Activated T-cell treated with anti-CD3 and anti-CD28 coated beads, Interleukin-2, amount 50 U/mL, for 4 hours (primary cell): ENCODE data around the gene TSPAN12. TPM values are rescaled to one million over a fixed set of nuclear protein-coding genes. Genes with fewer than 3 reads are reported as not detected.
"Not testable (repeated sequence)": the region's sequence is repeated elsewhere in the genome, so short reads cannot be mapped to it uniquely, and the experiment has no call there.

ENCODE experiments used
- ATAC-seq, 2 donors: fragments of 200-7000 bp; cut with Tn5 transposase; one replicate each; pipeline ENCODE4 v1.10.0; 2021
- DNase-seq: peaks from one replicate; pipeline ENCODE4 v3.0.0-alpha.2; 2020
- H3K27me3 Mint-ChIP-seq: one replicate; pipeline ENCODE4 v1.8.0; 2021; ENCODE audit warnings: low read depth, mixed read lengths
- H3K36me3 Mint-ChIP-seq: one replicate; pipeline ENCODE4 v1.8.0; 2022; ENCODE audit warnings: mixed read lengths; ENCODE audit not compliant: insufficient read depth
- H3K4me1 Mint-ChIP-seq: one replicate; pipeline ENCODE4 v1.8.0; 2021; ENCODE audit warnings: low read depth, mixed read lengths
- H3K4me3 Mint-ChIP-seq: one replicate; pipeline ENCODE4 v1.8.0; 2021; ENCODE audit warnings: mild to moderate bottlenecking, moderate library complexity, mixed read lengths
- H3K9me3 Mint-ChIP-seq: one replicate; pipeline ENCODE4 v1.8.0; 2021; ENCODE audit warnings: mixed read lengths
- total RNA-seq, 3 donors: library from RNA; stranded (reverse); gene quantifications; one replicate each; pipeline ENCODE4 v1.2.1, GENCODE V29; 2021

The TSPAN12 gene
- total RNA-seq, 3 donors from 2014 or later: 0.14 to 0.20 TPM; not detected in 1

- DNase-seq (peak; percentile 35), ATAC-seq (no peak)
- H3K9me3 Mint-ChIP-seq: no peaks in the 10 kb centered on the region
- no peaks in the 10 kb centered on the region for H3K36me3 Mint-ChIP-seq
- H3K4me1 Mint-ChIP-seq: no peaks in the 10 kb centered on the region
- H3K4me3 Mint-ChIP-seq: no peak overlapping the region
- H3K27me3 Mint-ChIP-seq: peaks cover 5% of the 10 kb centered on the region
Measured at GRCh38 chr7:120805636-120806388, 52.1 kb downstream of the TSPAN12 start.

GRCh38 chr7:120802751-120803150 is 55.2 kb downstream of the TSPAN12 start:
- Mint-ChIP-seq H3K36me3 (no peaks in the 10 kb centered on the region), H3K4me1 (no peaks in the 10 kb centered on the region), H3K9me3 (no peaks in the 10 kb centered on the region), H3K4me3 (no peak overlapping the region), H3K27me3 (peaks cover 5% of the 10 kb centered on the region)
- ATAC-seq (no peak), DNase-seq (no peak)

GRCh38 chr7:120799813-120800475 is 58.0 kb downstream of the TSPAN12 start:
- H3K36me3 Mint-ChIP-seq: no peaks in the 10 kb centered on the region
- DNase-seq (no peak), ATAC-seq (no peak)
- H3K4me3 Mint-ChIP-seq: no peak overlapping the region
- H3K27me3 Mint-ChIP-seq: peaks cover 5% of the 10 kb centered on the region
- H3K4me1 Mint-ChIP-seq: no peaks in the 10 kb centered on the region
- no peaks in the 10 kb centered on the region for H3K9me3 Mint-ChIP-seq

GRCh38 chr7:120799147-120799546 is 58.8 kb downstream of the TSPAN12 start:
- peaks cover 5% of the 10 kb centered on the region for H3K27me3 Mint-ChIP-seq
- H3K9me3 Mint-ChIP-seq: no peaks in the 10 kb centered on the region
- no peak for ATAC-seq
- H3K36me3 Mint-ChIP-seq: no peaks in the 10 kb centered on the region
- DNase-seq: no peak
- no peak overlapping the region for H3K4me3 Mint-ChIP-seq
- no peaks in the 10 kb centered on the region for H3K4me1 Mint-ChIP-seq

- H3K9me3 Mint-ChIP-seq: no peaks in the 10 kb centered on the region
- DNase-seq: no peak
- no peak overlapping the region for H3K4me3 Mint-ChIP-seq
- H3K27me3 Mint-ChIP-seq: peaks cover 3% of the 10 kb centered on the region
- ATAC-seq: no peak
- H3K4me1 Mint-ChIP-seq: no peaks in the 10 kb centered on the region
- no peaks in the 10 kb centered on the region for H3K36me3 Mint-ChIP-seq
Measured at GRCh38 chr7:120797026-120797645, 60.8 kb downstream of the TSPAN12 start.

GRCh38 chr7:120794106-120794729 is 63.7 kb downstream of the TSPAN12 start:
- Mint-ChIP-seq H3K27me3 (no peaks in the 10 kb centered on the region), H3K4me1 (no peaks in the 10 kb centered on the region), H3K36me3 (no peaks in the 10 kb centered on the region), H3K9me3 (no peaks in the 10 kb centered on the region), H3K4me3 (no peak overlapping the region)
- DNase-seq (no peak), ATAC-seq (no peak)

GRCh38 chr7:120793213-120793936 is 64.6 kb downstream of the TSPAN12 start:
- no peak for ATAC-seq

GRCh38 chr7:120792861-120793130 is 65.1 kb downstream of the TSPAN12 start:
- no peaks in the 10 kb centered on the region for H3K9me3 Mint-ChIP-seq
- ATAC-seq: no peak
- H3K36me3 Mint-ChIP-seq: no peaks in the 10 kb centered on the region
- no peak for DNase-seq
- no peaks in the 10 kb centered on the region for H3K4me1 Mint-ChIP-seq
- H3K4me3 Mint-ChIP-seq: no peak overlapping the region
- H3K27me3 Mint-ChIP-seq: no peaks in the 10 kb centered on the region

More at GRCh38 chr7:120793213-120793936, 64.6 kb downstream of the TSPAN12 start:
- Mint-ChIP-seq H3K9me3 (no peaks in the 10 kb centered on the region), H3K4me3 (no peak overlapping the region), H3K27me3 (no peaks in the 10 kb centered on the region), H3K4me1 (no peaks in the 10 kb centered on the region), H3K36me3 (no peaks in the 10 kb centered on the region)
- no peak for DNase-seq

GRCh38 chr7:120792091-120792860 is 65.7 kb downstream of the TSPAN12 start:
- H3K36me3 Mint-ChIP-seq: no peaks in the 10 kb centered on the region
- H3K4me1 Mint-ChIP-seq: no peaks in the 10 kb centered on the region
- H3K9me3 Mint-ChIP-seq: no peaks in the 10 kb centered on the region
- DNase-seq (peak; percentile 44), ATAC-seq (peak in 1 of 2 donors; percentile 65)
- no peaks in the 10 kb centered on the region for H3K27me3 Mint-ChIP-seq
- no peak overlapping the region for H3K4me3 Mint-ChIP-seq

- no peaks in the 10 kb centered on the region for H3K4me1 Mint-ChIP-seq
- no peak overlapping the region for H3K4me3 Mint-ChIP-seq
- H3K9me3 Mint-ChIP-seq: no peaks in the 10 kb centered on the region
- H3K27me3 Mint-ChIP-seq: peaks cover 2% of the 10 kb centered on the region
- DNase-seq (no peak), ATAC-seq (no peak)
- H3K36me3 Mint-ChIP-seq: no peaks in the 10 kb centered on the region
Measured at GRCh38 chr7:120785095-120785494, 72.8 kb downstream of the TSPAN12 start.

- Mint-ChIP-seq H3K4me1 (no peaks in the 10 kb centered on the region), H3K27me3 (peaks cover 2% of the 10 kb centered on the region), H3K9me3 (no peaks in the 10 kb centered on the region), H3K4me3 (no peak overlapping the region), H3K36me3 (no peaks in the 10 kb centered on the region)
- no peak for ATAC-seq
- no peak for DNase-seq
Measured at GRCh38 chr7:120783721-120784120, 74.2 kb downstream of the TSPAN12 start.

- ATAC-seq: no peak
- no peaks in the 10 kb centered on the region for H3K36me3 Mint-ChIP-seq
- no peaks in the 10 kb centered on the region for H3K4me1 Mint-ChIP-seq
- H3K27me3 Mint-ChIP-seq: peaks cover 2% of the 10 kb centered on the region
- H3K4me3 Mint-ChIP-seq: no peak overlapping the region
- DNase-seq: no peak
- H3K9me3 Mint-ChIP-seq: no peaks in the 10 kb centered on the region
Measured at GRCh38 chr7:120783273-120783672, 74.7 kb downstream of the TSPAN12 start.

- H3K27me3 Mint-ChIP-seq, H3K4me1 Mint-ChIP-seq, H3K36me3 Mint-ChIP-seq, H3K9me3 Mint-ChIP-seq, DNase-seq, H3K4me3 Mint-ChIP-seq, ATAC-seq: not testable (repeated sequence)
Measured at GRCh38 chr7:120781924-120782323, 76.0 kb downstream of the TSPAN12 start.
